ENCODE data around the gene PVALB.

Gene PVALB
- total RNA-seq = 0 reads per million in 2 donors

- DNase-seq = no peak
Observed at GRCh38 chr22:36816636-36817524, at the start of gene PVALB. PVALB (minus strand) TSS chr22:36817035; CDS start chr22:36817005, 30 bp downstream.

- no peak for DNase-seq
Observed at GRCh38 chr22:36865346-36865745, 48.5 kb upstream of the PVALB start.

- no peak for DNase-seq
Observed at GRCh38 chr22:36864454-36865215, 47.8 kb upstream of the PVALB start.

DNA sequence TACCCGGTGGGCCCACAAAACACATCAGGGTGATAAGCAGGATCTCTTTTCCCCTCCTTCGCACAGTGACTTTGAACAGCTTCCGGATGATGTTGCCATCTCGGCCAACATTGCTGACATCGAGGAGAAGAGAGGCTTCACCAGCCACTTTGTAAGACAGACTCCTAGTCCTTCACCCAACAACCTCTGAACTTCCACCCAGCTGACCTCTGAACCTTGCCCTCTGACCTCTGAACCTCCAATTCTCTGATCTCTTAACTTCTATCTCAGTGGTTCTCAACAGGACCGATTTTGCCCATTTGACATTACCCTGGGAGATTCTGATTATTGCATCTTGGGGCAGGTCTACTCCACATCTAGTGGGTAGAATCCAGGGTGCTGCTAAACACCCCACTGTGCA, 47.1 kb upstream of the PVALB start:
- DNase-seq = no peak

DNA sequence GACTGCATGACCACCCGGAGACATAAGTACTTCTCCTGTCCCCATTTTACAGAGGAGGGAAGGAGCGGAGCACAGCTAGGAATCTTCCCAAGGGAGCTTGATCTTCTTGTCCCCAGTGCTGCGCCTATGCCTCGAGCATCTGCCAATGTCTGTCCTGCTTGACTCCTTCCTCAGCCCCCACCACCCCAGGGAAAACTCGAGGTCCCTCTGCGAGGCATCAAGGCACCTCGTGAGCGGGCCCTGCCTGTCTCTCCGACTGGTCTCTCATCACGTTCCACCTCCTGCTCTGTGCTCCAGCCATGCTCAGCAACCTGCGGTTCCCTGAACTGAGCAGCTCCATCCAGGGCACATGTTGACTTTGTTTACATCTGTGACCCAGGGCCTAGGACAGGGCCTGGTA, 46.4 kb upstream of the PVALB start:
- DNase-seq = no peak

DNA sequence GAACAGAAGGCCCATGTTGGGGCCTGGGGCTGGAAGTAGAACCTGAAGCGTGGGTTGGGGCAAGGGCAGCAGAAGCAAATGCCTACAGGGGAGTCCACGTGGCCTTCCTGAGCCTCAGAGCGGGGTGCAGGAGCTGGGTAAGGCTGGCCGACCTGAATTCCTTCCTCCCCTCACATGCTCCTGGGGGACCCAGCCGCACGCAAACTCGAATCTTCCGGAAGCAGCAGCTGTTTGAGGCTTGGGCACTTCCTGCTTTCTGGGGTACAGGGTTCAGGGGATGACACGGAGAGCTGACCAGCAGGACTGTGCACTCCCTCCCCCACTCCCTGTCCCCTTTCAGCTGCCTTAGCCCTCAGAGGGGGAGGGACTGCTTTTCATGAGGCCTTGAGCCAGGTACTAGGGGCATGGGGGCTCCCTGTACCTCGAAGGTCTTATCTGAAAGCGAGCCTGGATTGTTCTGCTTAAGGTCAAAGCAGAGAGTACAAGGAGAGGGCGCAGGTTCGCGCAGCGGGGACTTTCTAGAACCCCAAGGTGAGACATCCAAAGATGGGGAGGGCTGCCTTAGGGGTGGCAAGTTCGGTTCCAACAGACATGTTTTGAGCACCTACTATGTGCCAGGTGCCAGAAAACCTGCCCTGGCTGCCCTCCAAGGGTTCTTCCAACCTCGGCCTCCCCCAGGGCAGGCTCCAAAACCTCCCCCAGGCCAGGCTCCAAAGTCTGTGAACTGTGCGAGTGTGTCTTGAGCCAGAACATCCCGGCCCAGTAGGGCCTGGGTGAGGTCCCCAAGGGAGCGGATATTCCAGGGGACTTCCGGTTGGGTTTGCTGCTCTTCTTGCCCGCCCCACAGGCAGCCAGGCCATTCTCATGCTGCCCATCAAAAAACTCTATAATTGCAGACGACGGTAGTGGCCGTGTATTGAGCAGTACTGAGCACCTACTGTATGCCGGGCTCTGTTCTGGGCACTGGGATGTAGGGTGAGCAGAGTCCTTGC, 45.7 kb upstream of the PVALB start:
- DNase-seq = no peak

GRCh38 chr22:36860821-36861659, 44.2 kb upstream of the PVALB start, which contains the start of gene NCF4:
NCF4 (plus strand) TSS chr22:36861006; CDS start chr22:36861172, 166 bp downstream.
- no peak for DNase-seq

GRCh38 chr22:36860438-36860820, 43.6 kb upstream of the PVALB start:
- no peak for DNase-seq

DNA sequence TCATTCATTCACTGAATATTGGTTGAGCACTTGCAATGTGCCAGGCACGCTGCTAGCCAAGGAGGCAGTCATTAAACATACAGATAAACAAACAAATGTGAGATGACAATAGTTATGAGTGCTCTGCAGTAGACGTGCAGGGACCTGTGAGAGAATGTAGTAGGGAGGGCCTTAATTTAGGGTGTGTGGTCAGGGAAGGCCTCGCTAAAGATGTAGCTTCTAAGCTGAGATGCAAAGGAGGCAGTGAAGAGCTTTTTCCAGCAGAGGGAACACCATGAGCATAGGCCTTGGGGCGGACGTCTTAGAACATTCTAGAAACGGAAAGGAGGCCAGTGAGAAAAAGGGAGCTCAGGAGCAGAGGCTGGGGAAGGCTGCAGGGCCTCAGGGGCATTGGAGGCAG, 43.2 kb upstream of the PVALB start:
- no peak for DNase-seq

DNA sequence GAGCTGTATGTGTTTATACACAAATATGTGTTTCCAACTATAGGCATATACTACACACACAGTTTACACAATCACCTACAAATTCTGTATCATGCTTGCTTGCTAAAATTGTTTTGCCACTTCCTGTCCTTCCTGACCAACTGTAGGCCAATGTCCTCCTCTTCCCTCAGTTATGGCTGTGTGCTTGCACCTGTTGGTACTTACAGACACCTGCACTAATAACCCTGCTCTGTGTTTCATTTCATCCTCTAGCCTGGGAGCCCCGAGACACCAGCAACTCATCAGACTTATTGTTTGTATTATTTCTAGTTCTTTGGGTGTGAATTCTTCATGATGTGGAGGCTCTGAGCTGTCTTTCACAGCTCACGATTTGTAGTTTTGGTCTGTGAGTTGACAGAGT, 42.1 kb upstream of the PVALB start:
- no peak for DNase-seq

DNA sequence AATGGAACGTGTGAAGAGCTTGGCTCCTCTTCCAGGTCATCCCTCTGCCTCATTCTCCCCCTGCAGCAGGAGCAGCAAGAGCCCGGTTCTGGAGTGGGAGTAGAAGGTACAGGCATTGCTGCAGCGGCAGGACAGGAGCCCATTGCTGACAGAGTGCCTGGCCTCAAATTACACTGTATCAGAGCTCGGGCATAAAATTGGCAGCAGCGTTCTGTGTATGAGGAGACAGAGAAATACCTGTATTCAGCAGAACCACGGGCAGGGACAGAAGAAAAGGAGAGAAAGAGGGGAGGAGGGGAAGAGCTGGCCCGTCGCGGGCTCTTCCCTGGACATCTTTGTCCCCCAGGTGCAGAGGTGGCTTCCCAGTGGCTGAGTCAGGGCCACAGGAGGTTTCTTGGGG, 41.3 kb upstream of the PVALB start:
- no peak for DNase-seq

- DNase-seq = no peak
Observed at GRCh38 chr22:36856792-36857135, 39.9 kb upstream of the PVALB start.

GRCh38 chr22:36856121-36856791, 39.4 kb upstream of the PVALB start:
- DNase-seq = peak; percentile 65

- DNase-seq = no peak
Observed at GRCh38 chr22:36855478-36855877, 38.6 kb upstream of the PVALB start.

- DNase-seq = peak; percentile 56
Observed at GRCh38 chr22:36853407-36854099, 36.7 kb upstream of the PVALB start.

DNA sequence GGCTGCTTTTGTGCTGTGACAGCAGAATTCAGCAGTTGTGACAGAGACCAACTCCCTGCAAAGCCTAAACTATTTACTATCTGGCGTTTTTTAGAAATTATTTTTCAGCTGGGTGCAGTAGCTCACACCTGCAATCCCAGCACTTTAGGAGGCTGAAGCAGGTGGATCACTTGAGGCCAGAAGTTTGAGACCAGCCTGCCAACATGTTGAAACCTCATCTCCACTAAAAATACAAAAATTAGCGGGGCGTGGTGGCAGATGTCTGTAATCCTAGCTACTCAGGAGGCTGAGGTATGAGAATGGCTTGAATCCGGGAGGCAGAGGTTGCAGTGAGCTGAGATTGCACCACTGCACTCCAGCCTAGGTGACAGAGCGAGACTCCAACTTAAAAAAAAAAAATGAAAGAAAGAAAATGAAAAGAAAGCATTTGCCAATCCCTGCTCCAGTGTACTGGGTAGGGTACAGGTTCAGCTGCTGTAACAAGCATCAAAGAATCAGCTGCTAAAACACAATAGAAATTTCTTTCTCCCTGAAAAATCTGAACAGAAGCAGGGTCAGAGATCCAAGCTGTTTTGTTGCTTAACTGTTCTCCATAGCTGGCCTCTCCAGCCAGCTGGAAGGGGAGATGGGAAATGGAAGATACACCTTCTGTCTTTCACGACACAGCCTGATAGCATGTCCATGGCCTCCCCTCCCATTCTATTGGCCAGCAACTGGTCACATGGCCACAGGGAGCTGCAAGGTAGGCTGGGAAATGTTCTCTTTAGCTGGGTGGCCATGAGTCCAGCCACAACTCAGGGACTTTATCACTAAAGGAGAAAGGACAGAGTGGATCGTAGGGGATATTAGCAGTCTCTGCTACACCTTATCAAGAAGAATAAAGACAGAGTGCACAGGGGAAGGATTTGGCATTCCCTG, 35.5 kb upstream of the PVALB start:
- DNase-seq = no peak

DNA sequence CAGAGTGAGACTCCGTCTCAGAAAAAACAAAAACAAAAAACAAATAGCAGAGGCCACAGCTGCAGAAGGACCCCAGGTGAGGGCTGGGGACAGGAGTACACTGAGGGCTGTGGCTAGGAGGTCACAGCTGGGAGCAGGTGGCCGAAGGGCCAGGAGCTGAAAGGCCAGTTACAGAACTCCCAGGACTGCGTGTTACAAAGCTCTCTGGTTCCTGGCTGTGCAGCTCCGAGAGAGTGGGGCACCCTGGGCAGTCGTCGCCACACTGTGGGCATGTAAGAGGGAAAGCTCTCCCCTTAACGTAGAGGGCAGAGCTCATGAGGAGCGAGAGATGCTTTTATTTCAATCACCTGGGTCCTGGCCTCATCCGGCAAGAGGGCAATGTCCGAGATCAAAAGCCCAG, 33.8 kb upstream of the PVALB start:
- no peak for DNase-seq

DNA sequence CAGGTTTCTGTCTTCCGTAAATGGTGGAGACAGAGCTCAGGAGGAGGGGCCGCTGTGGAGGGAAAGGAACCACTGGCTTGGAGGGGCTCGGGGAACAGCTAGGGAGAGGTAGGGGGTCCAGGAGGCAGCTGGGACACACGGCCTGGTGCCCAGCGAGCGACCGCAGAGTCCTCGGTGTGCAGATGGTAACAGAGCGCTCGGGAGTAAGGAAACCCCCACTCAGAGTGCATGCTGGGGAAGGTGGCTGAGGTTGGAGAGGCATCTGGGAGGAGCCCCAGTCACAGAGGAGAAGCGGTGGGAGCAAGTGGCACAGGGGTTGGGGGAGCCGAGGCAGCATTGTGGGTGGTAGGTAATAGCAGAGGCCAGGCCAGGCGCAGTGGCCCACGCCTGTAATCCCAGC, 33.2 kb upstream of the PVALB start:
- DNase-seq = no peak

DNA sequence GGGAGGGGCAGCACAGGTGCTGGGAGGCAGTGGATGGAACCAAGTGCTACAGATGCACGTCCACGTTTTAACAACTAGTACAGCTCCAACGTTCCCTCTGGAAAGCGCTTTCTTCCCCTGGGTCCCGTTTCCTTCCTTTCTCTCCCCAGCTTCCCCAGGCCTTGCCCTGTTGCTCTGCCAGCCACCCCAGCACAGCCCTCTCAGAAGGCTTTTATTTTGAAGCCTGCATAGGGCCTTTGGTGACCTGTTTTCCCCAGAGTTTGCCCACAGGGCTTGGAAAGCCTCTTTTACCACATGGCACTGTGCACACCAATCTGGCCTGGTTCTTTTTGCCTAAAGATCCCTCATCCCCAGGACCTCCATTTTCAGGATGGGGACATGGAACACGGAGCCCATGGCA, 30.1 kb upstream of the PVALB start:
- DNase-seq = no peak

Data from activated gamma-delta T cell (primary cell).